IMR-90 (cell line): ENCODE measurements around the gene NOL4L. TPM values are rescaled to one million over a fixed set of nuclear protein-coding genes. Genes with fewer than 3 reads are reported as not detected.

Experiments used
- ATAC-seq: fragments of 200-7000 bp; cut with Tn5 transposase; 2 replicates; pipeline ENCODE4 v1.9.1; 2020; ENCODE audit warnings: low read depth, mild to moderate bottlenecking, moderate library complexity
- BruUV-seq: library from RNA; stranded (reverse); fragments of 400-500 nt; replicated peaks from 2 replicates; lab custom pipeline; 2021; lab: Mats Ljungman, UMichigan
- CTCF ChIA-PET: fragments of 300-600 bp; formaldehyde crosslinking; extraction: SDS; loops from one replicate; lab custom pipeline; 2021; ENCODE audit warnings: antibody characterized with exemption; lab: Yijun Ruan, JAX
- POLR2A ChIA-PET: fragments of 300-600 bp; sonication (Branson Sonifier 250); formaldehyde crosslinking; loops from one replicate; lab custom pipeline; 2022; ENCODE audit warnings: antibody characterized with exemption; ENCODE audit not compliant: unreplicated experiment; lab: Charles Lee
- DNase-seq: peaks from one replicate; pipeline ENCODE4 v3.0.0; 2013
- H2AFZ ChIP-seq: replicated peaks from 2 replicates; pipeline ENCODE3; 2013; ENCODE audit warnings: low read length, mild to moderate bottlenecking; ENCODE audit not compliant: poor library complexity
- H2AK5ac ChIP-seq: 2 replicates; pipeline ENCODE4 v1.6.1; 2013; ENCODE audit warnings: low read depth, low read length, inconsistent platforms
- H2AK9ac ChIP-seq: replicated peaks from 2 replicates; pipeline ENCODE3; 2013; ENCODE audit warnings: mild to moderate bottlenecking, low read depth, low read length, moderate library complexity; ENCODE audit not compliant: poor library complexity
- H2BK120ac ChIP-seq: 2 replicates; pipeline ENCODE4 v1.6.1; 2013; ENCODE audit warnings: low read depth, low read length, inconsistent platforms
- H2BK15ac ChIP-seq: 3 replicates; pipeline ENCODE4 v1.6.1; 2013; ENCODE audit warnings: low read depth, low read length, inconsistent platforms
- H2BK20ac ChIP-seq: 2 replicates; pipeline ENCODE4 v1.6.1; 2013; ENCODE audit warnings: low read depth, mild to moderate bottlenecking, inconsistent platforms, low read length, moderate library complexity
- H2BK5ac ChIP-seq: 2 replicates; pipeline ENCODE4 v1.6.1; 2013; ENCODE audit warnings: mild to moderate bottlenecking, low read depth, low read length, inconsistent platforms; ENCODE audit not compliant: poor library complexity, severe bottlenecking
- H3K14ac ChIP-seq: replicated peaks from 2 replicates; pipeline ENCODE4 v1.6.1; 2013; ENCODE audit warnings: low read depth, low read length, inconsistent platforms
- H3K18ac ChIP-seq: 2 replicates; pipeline ENCODE4 v1.6.1; 2013; ENCODE audit warnings: low read depth, low read length, control low read depth
- H3K23ac ChIP-seq: 2 replicates; pipeline ENCODE4 v1.6.1; 2013; ENCODE audit warnings: low read depth, low read length, inconsistent platforms
- H3K27ac ChIP-seq: 2 replicates; pipeline ENCODE4 v1.5.1; 2013; ENCODE audit warnings: mild to moderate bottlenecking, control low read depth, low read length; ENCODE audit not compliant: insufficient read depth
- H3K27me3 ChIP-seq: 2 replicates; pipeline ENCODE4 v1.6.1; 2013; ENCODE audit warnings: low read length; ENCODE audit not compliant: control insufficient read depth, insufficient read depth
- H3K36me3 ChIP-seq: 2 replicates; pipeline ENCODE4 v1.6.1; 2013; ENCODE audit warnings: low read length, mixed read lengths; ENCODE audit not compliant: control insufficient read depth, insufficient read depth
- H3K4ac ChIP-seq: 2 replicates; pipeline ENCODE4 v1.6.1; 2013; ENCODE audit warnings: low read depth, low read length, inconsistent platforms
- H3K4me1 ChIP-seq: 2 replicates; pipeline ENCODE4 v1.6.1; 2013; ENCODE audit warnings: low read length, mixed read lengths; ENCODE audit not compliant: control insufficient read depth, insufficient read depth
- H3K4me2 ChIP-seq: 2 replicates; pipeline ENCODE4 v1.6.1; 2013; ENCODE audit warnings: low read depth, mild to moderate bottlenecking, control low read depth, low read length, moderate library complexity
- H3K4me3 ChIP-seq: 2 replicates; pipeline ENCODE4 v1.5.1; 2013; ENCODE audit warnings: low read depth, mild to moderate bottlenecking, control low read depth, low read length, moderate library complexity; ENCODE audit not compliant: insufficient read depth
- H3K56ac ChIP-seq: 2 replicates; pipeline ENCODE4 v1.6.1; 2013; ENCODE audit warnings: low read length, inconsistent platforms; ENCODE audit not compliant: insufficient read depth; ENCODE audit errors: extremely low read depth
- H3K79me1 ChIP-seq, 2 experiments: 2 replicates each; pipeline ENCODE4 v1.6.1; 2013; ENCODE audit warnings: low read length in 2 of 2, inconsistent platforms in 1 of 2, low read depth in 1 of 2
- H3K9ac ChIP-seq: 2 replicates; pipeline ENCODE4 v1.6.1; 2013; ENCODE audit warnings: low read depth, low read length, control low read depth
- H3K9me1 ChIP-seq: 2 replicates; pipeline ENCODE4 v1.6.1; 2013; ENCODE audit warnings: low read length, inconsistent platforms; ENCODE audit not compliant: insufficient read depth
- H3K9me3 ChIP-seq: 2 replicates; pipeline ENCODE4 v1.6.1; 2013; ENCODE audit warnings: low read length; ENCODE audit not compliant: control insufficient read depth, insufficient read depth
- H4K20me1 ChIP-seq: 2 replicates; pipeline ENCODE4 v1.6.1; 2013; ENCODE audit warnings: low read length, inconsistent platforms; ENCODE audit not compliant: insufficient read depth
- H4K5ac ChIP-seq: 2 replicates; pipeline ENCODE4 v1.6.1; 2013; ENCODE audit warnings: mild to moderate bottlenecking, low read depth, low read length, control low read depth
- H4K8ac ChIP-seq, 2 experiments: 2 replicates each; pipeline ENCODE4 v1.6.1; 2013; ENCODE audit warnings: low read depth in 2 of 2, low read length in 2 of 2, control low read depth in 1 of 2, inconsistent platforms in 1 of 2
- H4K91ac ChIP-seq: 2 replicates; pipeline ENCODE4 v1.6.1; 2013; ENCODE audit warnings: low read depth, low read length, inconsistent platforms; ENCODE audit not compliant: insufficient read depth
- BHLHE40 ChIP-seq: fragments of 150-350 bp; IDR thresholded peaks from 2 replicates; pipeline ENCODE4 v1.6.1; 2016; ENCODE audit warnings: mild to moderate bottlenecking, low read depth, low read length
- CEBPB ChIP-seq: IDR thresholded peaks from 2 replicates; pipeline ENCODE4 v1.6.1; 2012; ENCODE audit warnings: low read depth, low read length, improper control_type of control experiment
- CHD1 ChIP-seq: IDR thresholded peaks from 2 replicates; pipeline ENCODE4 v1.6.1; 2012; ENCODE audit warnings: low read depth, low read length, improper control_type of control experiment
- FOS ChIP-seq: fragments of 150-350 bp; IDR thresholded peaks from 2 replicates; pipeline ENCODE4 v1.6.1; 2016; ENCODE audit warnings: low read depth, low read length
- MAFK ChIP-seq: IDR thresholded peaks from 2 replicates; pipeline ENCODE4 v1.6.1; 2012; ENCODE audit warnings: low read depth, low read length, improper control_type of control experiment
- MAZ ChIP-seq: IDR thresholded peaks from 2 replicates; pipeline ENCODE4 v1.6.1; 2012; ENCODE audit warnings: low read depth, mild to moderate bottlenecking, low read length, improper control_type of control experiment, moderate library complexity, borderline replicate concordance
- MXI1 ChIP-seq: IDR thresholded peaks from 2 replicates; pipeline ENCODE4 v1.6.1; 2012; ENCODE audit warnings: low read depth, mild to moderate bottlenecking, low read length, moderate library complexity, borderline replicate concordance
- NFE2L2 ChIP-seq: fragments of 150-350 bp; IDR thresholded peaks from 2 replicates; pipeline ENCODE4 v1.6.1; 2016; ENCODE audit warnings: low read depth, mild to moderate bottlenecking, low read length
- POLR2A ChIP-seq: IDR thresholded peaks from 2 replicates; pipeline ENCODE4 v1.6.1; 2012; ENCODE audit warnings: mild to moderate bottlenecking, low read depth, low read length
- RCOR1 ChIP-seq: IDR thresholded peaks from 2 replicates; pipeline ENCODE4 v1.6.1; 2012; ENCODE audit warnings: mild to moderate bottlenecking, low read length, improper control_type of control experiment; ENCODE audit not compliant: insufficient replicate concordance
- RFX5 ChIP-seq: IDR thresholded peaks from 2 replicates; pipeline ENCODE4 v1.8.0; 2012; ENCODE audit warnings: low read depth, mild to moderate bottlenecking, low read length, moderate library complexity
- SMC3 ChIP-seq: fragments of 150-350 bp; IDR thresholded peaks from 2 replicates; pipeline ENCODE4 v1.6.1; 2016; ENCODE audit warnings: low read depth, mild to moderate bottlenecking, antibody characterized with exemption, low read length, moderate library complexity
- WGBS, 2 experiments: methylation state at CpG; one replicate each; pipeline versions ENCODE4 v1.1.5 to v1.1.7; 2013; ENCODE audit warnings: missing lambda C conversion rate in 2 of 2; ENCODE audit not compliant: insufficient read length in 1 of 2; ENCODE audit errors: extremely low coverage in 2 of 2; 5-methylcytosine and 5-hydroxymethylcytosine counted together
- dilution Hi-C: fragments of 300-500 bp; cut with HindIII; formaldehyde crosslinking; loops from one replicate; pipeline ENCODE4 v1.14.3; 2018; ENCODE audit warnings: low sequenced_read_pairs; ENCODE audit not compliant: unreplicated experiment
- in situ Hi-C: fragments of 300-500 bp; cut with MboI; formaldehyde crosslinking; loops from 3 replicates; pipeline ENCODE4 v1.14.3; 2019; ENCODE audit warnings: low sequenced_read_pairs, inconsistent platforms, mixed read lengths
- intact Hi-C: fragments of 100-400 bp; cut with micrococcal nuclease; formaldehyde crosslinking; loops from 2 replicates; pipeline ENCODE4 v1.10.0; 2022
- polyA plus RNA-seq, 3 experiments: library from polyadenylated mRNA; depleted of rRNA; stranded (reverse); fragments of >200 nt; gene quantifications; 2 replicates each; pipeline ENCODE4 v1.2.3, GENCODE V29; 2012; ENCODE audit warnings: low replicate concordance in 1 of 3
- total RNA-seq: library from RNA; depleted of rRNA; stranded (reverse); fragments of >200 nt; gene quantifications from 2 replicates; pipeline ENCODE4 v1.2.3, GENCODE V29; 2012
- TF ChIP-seq, protein P1 (sequence below): fragments of 150-350 bp; IDR thresholded peaks from 2 replicates; pipeline ENCODE4 v1.6.1; 2016; ENCODE audit warnings: low read depth, mild to moderate bottlenecking, low read length, moderate library complexity, borderline replicate concordance
- TF ChIP-seq, protein P2 (sequence below): fragments of 150-350 bp; IDR thresholded peaks from 2 replicates; pipeline ENCODE4 v1.6.1; 2017; ENCODE audit warnings: mild to moderate bottlenecking, antibody characterized with exemption, low read length, low read depth

NOL4L gene
- total and polyA plus RNA-seq, 2 of the 4 experiments (the other 2 are of a cell fraction): 4.7 to 13.3 TPM

DNA sequence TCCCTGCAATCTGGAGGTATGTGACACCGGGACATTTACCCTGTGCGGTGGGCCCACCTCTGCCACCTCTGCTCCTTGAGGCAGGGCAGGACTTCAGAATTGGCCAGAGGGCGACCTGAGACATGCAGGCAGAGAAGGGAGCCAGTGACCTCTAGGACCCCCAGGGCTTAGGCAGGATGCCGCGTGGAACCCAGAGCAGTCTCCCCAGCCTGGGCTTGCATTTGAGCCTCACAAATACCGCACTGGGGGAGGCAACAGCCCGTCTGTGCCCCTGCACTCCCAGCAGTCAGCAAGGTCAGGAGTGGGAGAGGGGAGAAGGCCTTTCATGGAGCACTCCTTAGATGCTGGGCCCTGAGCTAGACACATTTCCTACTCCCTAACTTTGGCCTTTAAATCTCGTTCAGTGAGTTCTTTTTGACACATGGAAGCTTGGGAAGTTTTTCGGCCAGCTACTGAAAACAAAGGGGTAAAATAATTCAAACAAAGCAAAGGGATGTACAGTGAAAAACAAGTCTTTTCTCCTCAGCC is 46.9 kb upstream of the NOL4L start (continued):
- TF ChIP-seq, protein P1, sequence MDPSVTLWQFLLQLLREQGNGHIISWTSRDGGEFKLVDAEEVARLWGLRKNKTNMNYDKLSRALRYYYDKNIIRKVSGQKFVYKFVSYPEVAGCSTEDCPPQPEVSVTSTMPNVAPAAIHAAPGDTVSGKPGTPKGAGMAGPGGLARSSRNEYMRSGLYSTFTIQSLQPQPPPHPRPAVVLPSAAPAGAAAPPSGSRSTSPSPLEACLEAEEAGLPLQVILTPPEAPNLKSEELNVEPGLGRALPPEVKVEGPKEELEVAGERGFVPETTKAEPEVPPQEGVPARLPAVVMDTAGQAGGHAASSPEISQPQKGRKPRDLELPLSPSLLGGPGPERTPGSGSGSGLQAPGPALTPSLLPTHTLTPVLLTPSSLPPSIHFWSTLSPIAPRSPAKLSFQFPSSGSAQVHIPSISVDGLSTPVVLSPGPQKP: no peak
- no peak for TF ChIP-seq POLR2A
- TF ChIP-seq, protein P2, sequence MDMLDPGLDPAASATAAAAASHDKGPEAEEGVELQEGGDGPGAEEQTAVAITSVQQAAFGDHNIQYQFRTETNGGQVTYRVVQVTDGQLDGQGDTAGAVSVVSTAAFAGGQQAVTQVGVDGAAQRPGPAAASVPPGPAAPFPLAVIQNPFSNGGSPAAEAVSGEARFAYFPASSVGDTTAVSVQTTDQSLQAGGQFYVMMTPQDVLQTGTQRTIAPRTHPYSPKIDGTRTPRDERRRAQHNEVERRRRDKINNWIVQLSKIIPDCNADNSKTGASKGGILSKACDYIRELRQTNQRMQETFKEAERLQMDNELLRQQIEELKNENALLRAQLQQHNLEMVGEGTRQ: no peak

DNA sequence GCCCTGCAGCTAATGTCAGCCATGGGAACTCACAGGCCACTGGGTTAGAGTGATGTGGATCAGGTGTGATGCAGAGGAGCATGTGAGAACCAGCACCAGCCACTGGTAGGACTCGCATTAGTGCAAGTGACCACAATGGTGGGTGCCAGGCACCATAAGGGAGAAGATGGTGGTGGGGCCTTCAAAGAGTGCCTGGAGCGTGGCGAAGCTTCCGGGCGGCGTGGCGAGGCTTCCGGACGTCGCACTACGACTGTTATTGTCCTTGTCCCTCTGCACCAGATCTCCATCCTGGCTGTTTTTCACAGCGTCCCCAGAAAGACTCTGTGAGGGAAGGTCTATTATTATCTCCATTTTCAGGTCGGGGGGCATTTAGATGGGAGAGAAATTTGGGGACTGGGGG is 44.7 kb upstream of the NOL4L start:
- Histone ChIP-seq H2AK5ac (no peak overlapping the region), H3K79me1 (no peaks in the 10 kb centered on the region), H3K9ac (no peak overlapping the region), H2BK15ac (no peak overlapping the region), H3K23ac (no peak overlapping the region), H3K14ac (no peak overlapping the region), H3K18ac (no peak overlapping the region), H3K4me2 (no peak overlapping the region), H3K56ac (no peak overlapping the region), H4K8ac (no peak overlapping the region), H3K4ac (no peak overlapping the region), H2BK20ac (no peak overlapping the region), H2BK5ac (no peak overlapping the region), H4K91ac (no peak overlapping the region), H2AFZ (no peak overlapping the region), H3K36me3 (no peaks in the 10 kb centered on the region), H3K27ac (no peak overlapping the region), H2BK120ac (no peak overlapping the region), H2AK9ac (no peak overlapping the region), H4K20me1 (no peaks in the 10 kb centered on the region), H4K5ac (no peak overlapping the region), H3K4me1 (peaks cover 2% of the 10 kb centered on the region; the same call in 1 of the 2 replicates), H3K9me1 (no peaks in the 10 kb centered on the region), H3K9me3 (no peaks in the 10 kb centered on the region), H3K4me3 (no peak overlapping the region), H3K27me3 (peaks cover 33% of the 10 kb centered on the region; the same call in 1 of the 2 replicates)
- ATAC-seq: no peak
- no CpG with 5 or more reads among the region's 13 CpGs for WGBS, 2 experiments
- intact Hi-C loops: loop anchor here (10.0 kb wide), 1 partner anchor 55 kb away; no protein-coding TSS in a partner anchor
- CTCF ChIA-PET: no interaction called here
- in situ Hi-C loops: no loop called here
- no TSS peak for BruUV-seq
- DNase-seq: no peak
- POLR2A ChIA-PET: no interaction called here
- dilution Hi-C loops: no loop called here
- TF ChIP-seq RCOR1: no peak
- TF ChIP-seq, protein P2: no peak
- TF ChIP-seq NFE2L2: no peak
- TF ChIP-seq MAFK: no peak
- no peak for TF ChIP-seq CEBPB
- TF ChIP-seq RFX5: no peak
- TF ChIP-seq POLR2A: no peak
- TF ChIP-seq SMC3: no peak
- TF ChIP-seq MXI1: no peak
- TF ChIP-seq FOS: no peak
- no peak for TF ChIP-seq MAZ
- no peak for TF ChIP-seq BHLHE40
- no peak for TF ChIP-seq CHD1
